B cell (primary cell): ENCODE measurements around the gene ELMOD3. TPM values are rescaled to one million over a fixed set of nuclear protein-coding genes. Genes with fewer than 3 reads are reported as not detected.
A peak's percentile ranks its signal among the peaks of the same experiment; 100 is the strongest.

Source experiments
- ATAC-seq: fragments of 200-7000 bp; cut with Tn5 transposase; one replicate; pipeline ENCODE4 v1.10.0; 2021; ENCODE audit warnings: low read depth, mild to moderate bottlenecking, moderate number of reproducible peaks, moderate library complexity
- CTCF ChIA-PET: fragments of 350-600 bp; sonication (Branson Sonifier 250); formaldehyde crosslinking; loops from one replicate; lab custom pipeline; 2021; ENCODE audit warnings: antibody characterized with exemption, inconsistent platforms; lab: Charles Lee
- POLR2A ChIA-PET: fragments of 350-600 bp; sonication (Branson Sonifier 250); formaldehyde crosslinking; loops from one replicate; lab custom pipeline; 2021; ENCODE audit warnings: antibody characterized with exemption; lab: Charles Lee
- DNase-seq: peaks from one replicate; pipeline ENCODE4 v3.0.0; 2013
- H2AFZ ChIP-seq: 2 replicates; pipeline ENCODE4 v1.6.1; 2012; ENCODE audit warnings: mild to moderate bottlenecking, low read depth, low read length; ENCODE audit not compliant: insufficient read depth, poor library complexity, severe bottlenecking
- H3K27ac ChIP-seq, 2 donors: 1 replicate in 1 of 2; 2 replicates in 1 of 2; pipeline ENCODE4 v1.5.1; 2012 to 2013; ENCODE audit warnings: low read length in 2 of 2, mild to moderate bottlenecking in 2 of 2, moderate library complexity in 1 of 2
- H3K27me3 ChIP-seq, 4 experiments: fragments of 200-600 bp in 1 of 4; sonication (generic) in 1 of 4; replicated peaks in 1 of 4; 1 replicate in 2 of 4; 2 replicates in 2 of 4; pipeline versions ENCODE4 v1.6.1 to v1.7.0; 2013 to 2016; ENCODE audit warnings: low read length in 3 of 4, mild to moderate bottlenecking in 2 of 4, mixed read lengths in 1 of 4, moderate library complexity in 1 of 4; ENCODE audit not compliant: insufficient read depth in 4 of 4, control insufficient read depth in 3 of 4; ENCODE audit errors: control extremely low read depth in 1 of 4
- H3K36me3 ChIP-seq, 2 experiments: replicated peaks in 1 of 2; 1 replicate in 1 of 2; 2 replicates in 1 of 2; pipeline versions ENCODE4 v1.6.1 to v1.7.1; 2013; ENCODE audit warnings: low read length in 1 of 2; ENCODE audit not compliant: insufficient read depth in 2 of 2, control insufficient read depth in 1 of 2; ENCODE audit errors: control extremely low read depth in 1 of 2, extremely low read depth in 1 of 2
- H3K4me1 ChIP-seq, 2 donors: fragments of 200-600 bp in 1 of 2; sonication (generic) in 1 of 2; 1 replicate in 1 of 2; 2 replicates in 1 of 2; pipeline versions ENCODE4 v1.5.1 to v1.6.1; 2013 to 2017; ENCODE audit warnings: low read length in 2 of 2; ENCODE audit not compliant: control insufficient read depth in 2 of 2, insufficient read depth in 2 of 2
- H3K4me2 ChIP-seq: replicated peaks from 2 replicates; pipeline ENCODE3; 2012; ENCODE audit warnings: mild to moderate bottlenecking, low read depth, low read length; ENCODE audit not compliant: poor library complexity, severe bottlenecking
- H3K4me3 ChIP-seq, 5 experiments: fragments of 200-600 bp in 1 of 5; sonication (generic) in 1 of 5; 1 replicate in 3 of 5; 2 replicates in 2 of 5; pipeline versions ENCODE4 v1.5.1 to v1.7.0; 2011 to 2016; ENCODE audit warnings: low read length in 4 of 5, mild to moderate bottlenecking in 4 of 5, low read depth in 2 of 5, control low read depth in 1 of 5, moderate library complexity in 1 of 5; ENCODE audit not compliant: insufficient read depth in 1 of 5; ENCODE audit errors: control extremely low read depth in 1 of 5, extremely low read depth in 1 of 5
- H3K79me2 ChIP-seq: fragments of 200-600 bp; sonication (generic); one replicate; pipeline ENCODE4 v1.6.0; 2016; ENCODE audit warnings: low read length; ENCODE audit not compliant: control insufficient read depth, insufficient read depth
- H3K9ac ChIP-seq: fragments of 200-600 bp; sonication (generic); 2 replicates; pipeline ENCODE4 v1.6.1; 2017; ENCODE audit warnings: mild to moderate bottlenecking, low read length, moderate library complexity
- H3K9me3 ChIP-seq, 3 donors: one replicate each; pipeline versions ENCODE4 v1.6.1 to v1.7.1; 2013; ENCODE audit warnings: low read length in 2 of 3; ENCODE audit not compliant: control insufficient read depth in 2 of 3, insufficient read depth in 1 of 3; ENCODE audit errors: control extremely low read depth in 1 of 3
- H4K20me1 ChIP-seq: 2 replicates; pipeline ENCODE4 v1.6.0; 2012; ENCODE audit warnings: mild to moderate bottlenecking, low read length; ENCODE audit not compliant: insufficient read depth, control insufficient read depth, poor library complexity, severe bottlenecking
- H3K27ac Mint-ChIP-seq: one replicate; pipeline ENCODE4 v1.8.0; 2021; ENCODE audit warnings: mixed read lengths
- H3K27me3 Mint-ChIP-seq: one replicate; pipeline ENCODE4 v1.8.0; 2021; ENCODE audit warnings: mixed read lengths
- H3K4me1 Mint-ChIP-seq: one replicate; pipeline ENCODE4 v1.8.0; 2021; ENCODE audit warnings: mixed read lengths
- H3K4me3 Mint-ChIP-seq: one replicate; pipeline ENCODE4 v1.8.0; 2021; ENCODE audit warnings: mixed read lengths
- H3K9me3 Mint-ChIP-seq: one replicate; pipeline ENCODE4 v1.8.0; 2022; ENCODE audit warnings: mixed read lengths; ENCODE audit not compliant: insufficient read depth
- EZH2 ChIP-seq: IDR thresholded peaks from 2 replicates; pipeline ENCODE4 v1.6.1; 2012; ENCODE audit warnings: borderline replicate concordance, low read depth, mild to moderate bottlenecking, moderate library complexity, low read length; ENCODE audit not compliant: insufficient read depth, poor library complexity, severe bottlenecking
- WGBS: methylation state at CpG from one replicate; pipeline ENCODE4 v1.1.5; 2013; ENCODE audit warnings: missing lambda C conversion rate; ENCODE audit not compliant: insufficient coverage; 5-methylcytosine and 5-hydroxymethylcytosine counted together
- intact Hi-C: fragments of 100-400 bp; cut with micrococcal nuclease; formaldehyde crosslinking; loops from one replicate; pipeline ENCODE4 v1.10.0; 2022
- polyA plus RNA-seq: library from polyadenylated mRNA; depleted of rRNA; stranded (reverse); fragments of >200 nt; gene quantifications from 2 replicates; pipeline ENCODE4 v1.2.3, GENCODE V29; 2012
- total RNA-seq, 2 donors: library from RNA; stranded (reverse); fragments of 120-200 nt in 1 of 2; gene quantifications; 1 replicate in 1 of 2; 2 replicates in 1 of 2; pipeline versions ENCODE4 v1.2.3 to v1.2.4, GENCODE V29; 2013 to 2022
- TF ChIP-seq, protein P1 (sequence below): fragments of 200-600 bp; IDR thresholded peaks from one replicate; pipeline ENCODE4 v1.8.0; 2022; ENCODE audit warnings: antibody characterized with exemption, mild to moderate bottlenecking

The ELMOD3 gene
- total and polyA plus RNA-seq, 2 donors (not counting 1 experiment from before 2014, with no cell fraction given), result 34.3 to 57.6 TPM

DNA sequence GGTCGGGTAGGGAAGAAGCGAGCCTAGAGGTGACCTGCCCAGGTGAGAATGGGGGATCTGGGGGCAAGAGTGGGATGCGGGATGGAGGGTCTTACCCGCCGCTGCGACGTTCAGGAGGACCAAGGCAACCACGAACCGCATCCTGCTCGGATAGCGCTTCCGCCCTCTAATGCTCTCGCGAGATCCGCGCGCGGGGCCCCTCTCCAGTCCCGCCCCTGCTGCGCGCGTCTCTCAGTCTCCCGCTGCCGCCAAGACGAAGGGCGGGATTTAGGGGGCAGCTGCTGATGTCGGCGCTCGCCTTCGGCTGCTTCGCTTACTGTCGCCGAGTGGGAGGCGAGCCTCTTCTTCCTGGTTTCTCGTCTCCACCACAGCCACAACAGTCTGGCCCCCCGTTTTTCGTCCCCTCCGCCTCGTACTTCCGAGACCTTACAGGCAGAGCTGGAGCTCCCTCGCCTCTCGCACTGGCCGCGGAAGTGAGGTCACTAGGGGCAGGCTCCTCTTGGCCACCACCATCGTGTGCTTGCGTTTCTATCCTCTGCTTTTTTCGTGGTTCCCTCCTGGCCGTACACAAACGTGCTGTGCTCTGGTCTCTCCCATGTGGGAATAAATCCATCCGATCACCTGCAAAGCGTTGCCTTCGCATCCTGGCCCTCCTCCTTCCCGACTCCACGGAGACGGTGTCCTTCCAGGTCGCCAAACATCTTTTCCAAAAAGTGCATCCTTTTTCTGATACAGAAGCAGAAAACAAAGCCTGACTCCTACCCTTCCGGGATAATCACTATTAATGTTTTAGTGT is 26.5 kb upstream of the ELMOD3 start, which contains the start of gene TGOLN2:
TGOLN2 (minus strand) TSS at position 168 of the 796 bp plus-strand sequence; CDS start at position 141, 27 bp downstream.
- CTCF ChIA-PET, result interaction anchor here (0.8 to 1.6 kb wide), 7 partner anchors 27 to 381 kb away, joined by 3 to 8 read pairs (median 3); partner anchors contain the start of genes ELMOD3, MAT2A and SH2D6

More for the DNA sequence above, 26.5 kb upstream of the ELMOD3 start, which contains the start of gene TGOLN2:
- Histone ChIP-seq H3K4me2 (peak within 1 kb of the TSS; percentile 84), H3K27me3 (no peaks in the 10 kb centered on the region), H3K79me2 (peaks cover 56% of the 10 kb centered on the region), H4K20me1 (peaks cover 41% of the 10 kb centered on the region), H3K9ac (peak within 1 kb of the TSS; percentile 90), H3K27ac (peak within 1 kb of the TSS; percentile 83 to 99), H3K9me3 (no peaks in the 10 kb centered on the region), H3K36me3 (peaks cover 0 to 40% of the 10 kb centered on the region in 2 experiments), H3K4me1 (peaks cover 34 to 42% of the 10 kb centered on the region in 2 donors), H2AFZ (peak within 1 kb of the TSS; percentile 86), H3K4me3 (peak within 1 kb of the TSS; percentile 44 to 96 (median 86))
- Mint-ChIP-seq H3K27me3 (no peaks in the 10 kb centered on the region), H3K27ac (peak within 1 kb of the TSS; percentile 100), H3K9me3 (no peaks in the 10 kb centered on the region), H3K4me1 (peaks cover 59% of the 10 kb centered on the region), H3K4me3 (peak within 1 kb of the TSS; percentile 100)
- intact Hi-C loops, result loop anchor here (1.0 to 5.0 kb wide), 6 partner anchors 26 to 288 kb away; partner anchors contain the start of genes CAPG, ELMOD3, RETSAT and USP39
- POLR2A ChIA-PET, result interaction anchor here (0.6 to 3.4 kb wide), 18 partner anchors 9 to 867 kb away, joined by 3 to 34 read pairs (median 8); partner anchors contain the start of genes ELMOD3, GGCX, IMMT and MAT2A
- TF ChIP-seq EZH2, result no peak
- TF ChIP-seq, protein P1, sequence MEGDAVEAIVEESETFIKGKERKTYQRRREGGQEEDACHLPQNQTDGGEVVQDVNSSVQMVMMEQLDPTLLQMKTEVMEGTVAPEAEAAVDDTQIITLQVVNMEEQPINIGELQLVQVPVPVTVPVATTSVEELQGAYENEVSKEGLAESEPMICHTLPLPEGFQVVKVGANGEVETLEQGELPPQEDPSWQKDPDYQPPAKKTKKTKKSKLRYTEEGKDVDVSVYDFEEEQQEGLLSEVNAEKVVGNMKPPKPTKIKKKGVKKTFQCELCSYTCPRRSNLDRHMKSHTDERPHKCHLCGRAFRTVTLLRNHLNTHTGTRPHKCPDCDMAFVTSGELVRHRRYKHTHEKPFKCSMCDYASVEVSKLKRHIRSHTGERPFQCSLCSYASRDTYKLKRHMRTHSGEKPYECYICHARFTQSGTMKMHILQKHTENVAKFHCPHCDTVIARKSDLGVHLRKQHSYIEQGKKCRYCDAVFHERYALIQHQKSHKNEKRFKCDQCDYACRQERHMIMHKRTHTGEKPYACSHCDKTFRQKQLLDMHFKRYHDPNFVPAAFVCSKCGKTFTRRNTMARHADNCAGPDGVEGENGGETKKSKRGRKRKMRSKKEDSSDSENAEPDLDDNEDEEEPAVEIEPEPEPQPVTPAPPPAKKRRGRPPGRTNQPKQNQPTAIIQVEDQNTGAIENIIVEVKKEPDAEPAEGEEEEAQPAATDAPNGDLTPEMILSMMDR, result no peak
- peak; percentile 90 for ATAC-seq
- under 1% methylated on average over 53 of the region's 57 CpGs for WGBS
- peak; percentile 97 for DNase-seq
